Activated CD8-positive, alpha-beta memory T cell treated with anti-CD3 and anti-CD28 coated beads, Interleukin-2, amount 50 U/mL, for 1 hour (primary cell): ENCODE data around the gene LTBP1.
"Not testable (repeated sequence)": the region's sequence is repeated elsewhere in the genome, so short reads cannot be mapped to it uniquely, and the experiment has no call there.

ENCODE experiments used
- DNase-seq: peaks from one replicate; pipeline ENCODE4 v3.0.0-alpha.2; 2020; ENCODE audit errors: extremely low read depth

LTBP1 gene

DNA sequence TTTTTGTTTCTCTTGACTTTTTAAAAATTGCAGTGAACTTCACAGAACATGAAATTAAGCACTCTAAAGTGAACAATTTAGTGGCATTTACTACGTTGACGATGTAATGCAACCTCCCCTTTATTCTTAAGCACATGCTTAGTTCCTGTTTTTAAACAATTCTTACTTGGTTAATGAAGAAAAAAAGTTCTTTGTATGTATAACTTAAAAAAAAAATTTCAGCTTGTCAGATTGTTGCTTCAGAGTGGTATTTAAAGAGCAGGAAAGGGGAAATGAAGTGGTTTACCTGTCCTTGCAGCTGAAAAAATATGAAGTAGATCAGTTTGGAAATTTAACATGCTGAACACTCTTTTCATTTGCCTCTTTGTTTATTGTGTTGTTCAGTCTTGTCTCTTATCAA lies 434.0 kb downstream of the LTBP1 start:
- DNase-seq = no peak

DNA sequence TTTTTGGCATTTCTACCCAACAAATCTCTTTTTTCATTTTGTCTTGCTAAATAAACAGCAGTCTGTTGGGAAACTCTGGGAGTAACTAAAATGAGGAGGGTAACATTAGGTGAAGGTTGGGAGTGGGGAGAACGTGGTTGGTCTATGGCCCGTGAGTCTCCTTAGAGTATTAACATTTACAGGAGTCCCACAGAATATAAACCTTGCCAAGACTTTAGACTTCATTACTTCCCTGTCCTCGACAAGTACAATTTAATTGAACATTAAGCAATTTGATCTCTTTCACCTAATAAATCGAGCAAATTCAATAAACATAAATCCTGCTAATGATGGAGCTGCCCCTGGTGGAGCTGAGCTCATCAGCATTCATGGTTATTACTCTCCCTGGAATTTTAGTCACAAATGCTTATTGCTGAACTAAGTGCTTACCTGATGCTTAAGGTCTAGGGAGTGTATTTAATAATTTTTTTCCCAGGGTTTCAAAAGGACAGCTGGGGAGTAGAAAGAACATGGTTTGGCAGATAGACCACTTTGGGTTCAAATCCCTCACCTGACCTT lies 434.6 kb downstream of the LTBP1 start:
- no peak for DNase-seq

DNA sequence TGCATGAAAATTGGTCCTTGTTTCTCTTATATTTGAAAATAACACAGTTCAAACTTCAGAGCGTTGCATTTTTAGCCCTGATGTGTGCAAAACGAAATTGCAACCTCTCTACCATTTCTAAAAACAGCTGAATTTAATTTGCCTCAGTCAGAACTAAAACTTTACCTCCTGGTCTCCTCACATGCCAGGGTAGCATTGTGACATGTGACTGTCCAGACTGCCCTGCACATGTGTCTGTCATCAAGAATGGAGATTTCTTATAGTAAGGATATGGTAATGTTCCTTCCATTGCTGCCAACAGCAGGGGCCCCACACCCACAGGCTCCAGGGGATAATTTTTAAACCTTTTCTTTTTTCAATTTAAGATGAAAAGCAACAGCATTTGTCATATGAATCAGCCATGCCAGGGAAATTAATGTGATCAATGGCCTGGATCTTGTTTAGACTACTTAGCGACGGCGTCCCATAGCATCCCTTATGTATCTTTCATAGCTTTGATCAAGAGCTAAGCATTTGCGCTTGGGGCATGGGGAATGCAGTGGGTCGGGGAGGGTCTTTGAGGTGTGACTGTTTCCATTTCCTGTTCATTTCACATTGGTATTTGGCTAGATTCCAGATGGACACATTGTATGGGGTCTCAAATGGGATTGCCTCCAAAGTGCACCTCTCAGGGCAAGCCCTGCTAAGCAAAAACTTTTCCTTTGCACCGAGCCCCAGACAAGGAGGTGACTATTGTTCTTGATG lies 437.3 kb downstream of the LTBP1 start:
- no peak for DNase-seq

DNA sequence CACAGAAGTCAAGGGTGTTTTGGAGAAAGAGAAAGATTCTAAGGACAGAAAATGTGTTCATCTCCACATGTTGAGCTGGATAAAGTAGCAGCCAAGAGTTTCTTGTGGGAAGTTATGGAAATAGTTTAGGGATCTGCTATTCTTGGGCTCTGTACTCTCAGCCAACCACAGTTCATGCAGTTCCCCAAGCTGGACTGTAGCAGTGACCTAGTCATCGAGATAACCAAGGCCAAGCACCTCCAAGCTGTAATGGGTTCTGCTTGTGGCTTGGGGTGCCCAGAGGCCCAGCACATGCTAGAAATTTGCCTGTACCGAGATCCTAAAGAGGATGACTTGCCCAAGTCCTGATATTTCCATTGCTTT lies 437.8 kb downstream of the LTBP1 start:
- no peak for DNase-seq

DNA sequence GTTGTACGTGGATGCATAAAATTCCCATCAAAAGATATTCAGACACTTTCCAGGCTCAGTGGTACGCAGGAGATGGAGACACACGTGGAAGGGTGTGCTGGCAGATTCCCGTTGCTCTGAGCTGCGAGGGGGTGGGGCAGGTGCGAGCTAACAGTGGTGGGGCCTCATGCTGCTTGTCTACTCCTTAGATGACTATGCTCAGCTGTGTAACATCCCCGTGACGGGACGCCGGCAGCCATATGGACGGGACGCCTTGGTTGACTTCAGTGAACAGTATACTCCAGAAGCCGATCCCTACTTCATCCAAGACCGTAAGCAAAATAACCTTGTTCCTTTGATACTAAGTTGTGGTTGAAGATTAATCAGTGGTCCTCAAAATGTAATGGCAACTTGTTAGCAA lies 442.2 kb downstream of the LTBP1 start:
- no peak for DNase-seq

DNA sequence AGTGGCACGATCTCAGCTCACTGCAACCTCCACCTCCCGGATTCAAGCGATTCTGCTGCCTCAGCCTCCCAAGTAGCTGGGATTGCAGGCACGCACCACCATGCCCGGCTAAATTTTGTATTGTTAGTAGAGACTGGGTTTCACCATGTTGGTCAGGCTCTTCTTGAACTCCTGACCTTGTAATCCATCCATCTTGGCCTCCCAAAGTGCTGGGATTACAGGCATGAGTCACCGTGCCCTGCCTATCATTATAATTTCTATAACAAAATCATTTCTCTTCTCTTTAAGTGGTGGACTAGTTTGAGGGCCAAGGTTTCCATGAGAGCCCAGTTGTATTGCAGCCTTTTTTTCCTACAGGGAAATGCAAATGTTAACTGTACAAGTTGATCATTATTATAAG lies 442.9 kb downstream of the LTBP1 start:
- not testable (repeated sequence) for DNase-seq

DNA sequence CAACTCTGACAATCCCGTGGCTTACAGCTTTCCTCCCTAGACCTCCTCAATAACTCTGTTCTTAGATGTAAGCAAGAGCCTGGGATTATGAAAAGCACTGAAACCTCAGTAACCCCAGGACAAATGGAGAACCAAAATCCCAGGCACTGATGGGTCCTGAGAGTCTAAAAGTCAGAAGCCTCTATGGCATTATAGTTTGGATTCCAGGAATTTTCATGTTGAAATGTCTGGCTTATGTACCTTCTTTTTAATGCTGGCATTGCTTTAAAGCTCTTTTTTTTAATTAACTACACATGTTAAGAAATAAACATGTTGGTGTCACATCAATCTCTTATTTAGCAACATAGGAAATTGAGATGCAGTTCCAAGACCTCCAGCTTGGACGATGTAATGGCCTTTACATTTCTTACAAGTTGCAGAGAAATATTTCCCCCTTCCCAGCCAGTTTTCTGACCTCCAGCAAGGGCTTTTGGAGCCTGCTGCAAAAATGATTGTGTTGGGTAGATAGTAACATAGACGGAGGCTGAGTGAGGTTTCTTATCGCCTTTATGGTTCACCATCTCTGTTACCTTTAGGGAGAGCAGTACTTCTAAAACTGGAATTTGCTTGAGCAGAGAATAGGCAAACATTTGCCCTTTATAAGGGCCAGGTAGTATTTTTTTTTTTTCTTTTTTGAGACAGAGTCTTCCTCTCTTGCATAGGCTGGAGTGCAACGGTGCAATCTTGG lies 444.9 kb downstream of the LTBP1 start:
- DNase-seq = no peak

DNA sequence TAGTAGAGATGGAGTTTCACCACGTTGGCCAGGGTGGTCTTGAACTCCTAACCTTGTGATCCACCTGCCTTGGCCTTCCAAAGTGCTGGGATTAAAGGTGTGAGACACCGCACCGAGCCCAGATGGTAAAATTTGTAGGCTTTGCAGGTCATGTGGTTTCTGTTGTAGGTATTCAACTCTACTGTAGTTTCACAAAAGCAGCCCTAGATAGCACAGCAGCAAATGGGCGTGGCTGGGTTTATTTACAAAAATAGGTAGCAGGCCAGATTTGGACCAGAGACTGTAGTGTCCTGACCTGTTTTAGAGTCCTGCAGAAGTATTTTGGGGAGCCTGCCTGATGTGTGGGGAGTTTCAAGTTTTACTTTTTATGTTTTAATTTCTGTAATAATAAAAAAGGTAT lies 445.6 kb downstream of the LTBP1 start:
- DNase-seq = no peak

DNA sequence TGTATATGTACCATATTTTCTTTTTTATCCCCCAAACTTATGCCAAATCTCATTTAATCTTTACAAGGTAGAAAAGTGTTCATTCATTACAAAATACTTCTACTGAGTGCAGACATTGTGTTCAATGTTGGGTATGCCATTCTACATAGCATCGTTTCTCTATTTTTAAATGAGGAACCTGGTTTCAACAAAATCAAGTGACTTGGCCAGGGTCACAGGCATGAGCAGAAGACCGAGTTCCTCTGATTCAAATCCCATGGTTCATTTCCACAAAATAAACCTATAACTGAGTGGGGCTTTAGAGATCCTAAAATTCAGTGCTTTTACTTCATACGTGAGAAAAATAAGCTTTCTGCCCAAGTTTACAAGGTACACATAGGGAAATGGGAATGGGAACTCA lies 448.3 kb downstream of the LTBP1 start:
- no peak for DNase-seq

DNA sequence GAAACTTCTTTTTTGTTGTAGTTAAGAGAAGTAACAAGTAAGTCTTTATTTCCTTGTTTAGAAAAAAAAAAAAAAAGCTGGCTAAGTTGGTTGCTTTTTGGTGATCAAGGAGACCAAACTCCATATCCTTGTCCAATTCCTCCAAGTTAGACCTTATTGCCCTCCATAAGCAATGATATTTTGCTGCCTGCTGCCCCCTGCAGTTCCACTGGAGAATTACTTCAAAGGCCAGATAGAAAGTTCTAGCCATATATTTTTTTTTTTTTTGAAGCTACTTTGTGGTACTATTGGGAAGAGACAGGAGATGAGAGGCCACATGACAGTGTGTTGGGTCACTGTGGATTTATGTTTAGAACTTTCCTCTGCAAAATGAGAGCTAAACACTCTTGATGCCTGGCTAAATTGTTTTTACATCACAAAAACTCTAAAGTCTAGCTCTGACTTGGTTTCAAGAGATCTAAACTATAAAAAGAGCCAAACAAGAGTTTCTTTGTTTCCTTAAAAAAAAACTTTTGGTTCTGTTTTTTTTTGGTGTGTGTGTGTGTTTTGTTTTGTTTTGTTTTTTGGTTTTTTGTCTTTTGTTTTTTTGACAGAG lies 449.0 kb downstream of the LTBP1 start:
- no peak for DNase-seq

DNA sequence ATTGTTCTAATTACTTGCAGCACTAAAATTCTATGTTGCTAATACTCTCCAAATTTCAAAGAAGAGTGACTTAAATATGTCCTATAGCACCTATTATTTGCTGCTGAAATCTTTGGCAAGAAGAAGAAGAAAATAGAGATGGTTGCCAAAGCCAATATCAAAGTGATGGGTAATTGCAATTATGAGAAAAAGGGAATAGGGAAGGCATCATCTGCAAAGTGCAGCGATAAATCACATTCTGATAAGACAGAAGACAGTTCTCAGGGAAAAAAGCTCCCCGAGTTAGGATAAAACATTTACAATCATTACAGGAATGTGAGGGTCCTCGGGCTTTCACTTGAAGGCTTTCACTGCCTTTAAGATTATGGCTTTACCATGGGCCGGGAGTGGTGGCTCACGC lies 457.6 kb downstream of the LTBP1 start:
- DNase-seq = no peak

DNA sequence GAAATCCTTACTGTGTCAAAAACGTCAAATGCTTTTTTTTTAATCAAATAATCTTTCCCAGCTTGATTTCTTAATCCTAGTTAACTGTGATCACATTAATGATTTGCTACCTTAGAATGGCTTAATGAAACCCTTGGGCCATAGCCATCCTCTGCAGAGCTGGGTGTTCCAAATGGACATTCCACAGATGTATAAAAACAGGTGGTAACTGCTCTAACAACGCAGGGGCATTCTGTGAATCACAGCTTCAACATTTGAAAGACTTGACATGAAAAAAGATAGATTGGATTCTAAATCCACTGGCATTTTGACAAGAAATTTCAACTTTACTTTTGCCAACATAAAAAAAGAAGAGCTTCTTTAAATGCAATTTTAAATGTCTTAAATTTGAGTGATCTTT lies 459.9 kb downstream of the LTBP1 start:
- DNase-seq = no peak

DNA sequence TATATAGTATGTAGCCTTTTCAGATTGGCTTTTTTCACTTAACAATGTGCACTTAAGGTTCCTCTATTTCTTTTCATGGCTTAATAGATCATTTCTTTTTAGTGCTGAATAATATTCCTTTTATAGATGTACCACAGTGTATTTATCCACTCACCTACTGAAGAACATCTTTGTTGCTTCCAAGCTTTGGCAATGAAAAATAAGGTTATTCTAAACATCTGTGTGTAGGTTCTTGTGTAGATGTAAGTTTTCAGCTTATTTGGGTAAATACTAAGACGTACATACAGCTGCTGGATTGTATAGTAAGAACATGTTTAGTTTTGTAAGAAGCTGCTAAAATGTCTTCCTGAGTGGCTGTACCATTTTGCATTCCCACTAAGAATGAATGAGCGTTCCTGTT lies 461.4 kb downstream of the LTBP1 start:
- no peak for DNase-seq

DNA sequence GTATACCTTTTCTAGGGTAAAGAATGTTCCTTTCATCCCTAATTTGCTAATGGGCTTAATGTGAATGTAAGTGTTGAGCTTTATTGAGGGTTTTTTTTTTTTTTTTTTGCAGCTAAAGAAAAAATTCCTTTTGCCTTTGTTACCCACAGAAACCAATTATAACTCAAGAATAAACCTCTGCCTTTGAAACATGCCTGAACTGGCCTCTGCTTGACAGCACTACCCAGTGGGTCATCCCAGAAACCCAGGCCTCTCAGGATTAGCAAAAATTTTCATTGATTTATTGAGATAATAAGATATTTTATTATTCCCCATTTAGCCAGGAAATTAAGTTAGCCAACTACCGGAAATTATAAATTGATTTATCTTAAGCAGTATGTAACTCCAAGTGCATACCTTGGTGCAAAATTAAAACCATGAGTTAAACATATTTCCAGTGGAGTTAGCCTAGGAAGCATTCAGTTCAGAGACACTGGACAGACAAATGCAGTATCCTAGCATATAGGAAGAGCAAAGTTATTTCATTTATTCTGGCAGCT lies 462.7 kb downstream of the LTBP1 start:
- no peak for DNase-seq

DNA sequence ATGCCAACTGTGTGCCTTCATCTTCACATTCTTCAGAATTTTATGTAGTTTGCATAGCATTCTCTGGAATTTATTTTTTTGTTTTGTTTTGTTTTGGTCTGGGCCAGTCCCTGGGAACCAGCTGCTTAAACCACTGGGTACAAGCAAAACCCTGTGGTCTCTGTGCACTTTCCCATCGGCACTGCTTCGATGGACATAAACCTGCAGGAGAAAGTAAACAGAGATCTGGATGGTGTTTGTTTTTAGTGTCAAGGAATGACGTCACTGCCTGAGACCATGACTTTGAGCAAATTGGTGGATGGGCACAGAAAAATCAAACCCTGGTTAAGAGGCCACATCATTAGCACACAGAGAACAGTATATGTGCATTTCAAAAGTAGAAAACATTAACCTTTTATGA lies 465.0 kb downstream of the LTBP1 start:
- DNase-seq = no peak

DNA sequence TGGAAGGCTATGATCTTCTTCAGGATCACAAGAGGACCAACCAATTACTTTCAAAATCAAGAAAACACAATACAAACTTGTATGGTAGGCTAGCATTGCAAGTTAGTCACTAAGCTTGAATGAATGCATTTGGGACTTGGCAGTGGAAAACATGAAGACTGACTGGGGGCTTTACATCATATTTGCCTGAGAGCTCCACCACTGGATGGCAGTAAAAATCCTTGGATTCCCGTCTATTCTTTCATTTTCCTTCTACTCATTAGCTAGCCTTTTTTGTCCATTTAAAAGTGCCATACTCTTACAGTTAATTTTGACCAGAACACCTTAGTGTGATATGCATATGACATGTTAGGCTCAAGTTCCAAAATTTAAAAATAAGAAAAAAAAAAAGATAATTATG lies 466.2 kb downstream of the LTBP1 start:
- no peak for DNase-seq

DNA sequence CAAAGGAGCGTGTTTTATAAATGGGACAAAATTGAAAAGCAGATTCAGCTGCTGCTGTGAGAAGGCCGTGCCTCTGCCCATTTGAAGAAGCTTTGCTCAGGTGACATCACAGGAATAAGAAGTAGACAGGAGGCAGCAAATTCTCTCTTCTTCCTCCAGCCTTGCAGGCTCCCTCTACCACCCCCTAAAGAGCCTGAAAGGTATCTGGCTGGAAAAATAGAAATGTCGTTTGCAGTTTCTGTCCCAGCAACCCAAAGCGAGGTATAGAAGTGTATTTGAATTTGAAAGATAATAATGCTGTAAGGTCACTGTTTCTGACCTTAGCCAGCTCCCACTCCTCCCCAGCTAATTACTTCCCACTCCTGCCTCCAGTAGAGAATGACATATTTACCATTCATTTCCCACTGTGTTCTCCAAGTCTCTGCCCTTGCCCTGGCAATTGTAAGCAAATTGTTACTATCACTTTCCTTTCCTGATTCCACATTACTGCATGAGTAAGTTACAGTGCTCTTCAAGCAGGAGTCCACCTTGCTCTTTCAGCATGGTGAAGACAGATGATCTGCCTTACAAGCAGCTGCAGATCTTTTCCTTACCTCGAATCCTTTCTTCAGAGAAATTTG lies 472.9 kb downstream of the LTBP1 start:
- DNase-seq = no peak

DNA sequence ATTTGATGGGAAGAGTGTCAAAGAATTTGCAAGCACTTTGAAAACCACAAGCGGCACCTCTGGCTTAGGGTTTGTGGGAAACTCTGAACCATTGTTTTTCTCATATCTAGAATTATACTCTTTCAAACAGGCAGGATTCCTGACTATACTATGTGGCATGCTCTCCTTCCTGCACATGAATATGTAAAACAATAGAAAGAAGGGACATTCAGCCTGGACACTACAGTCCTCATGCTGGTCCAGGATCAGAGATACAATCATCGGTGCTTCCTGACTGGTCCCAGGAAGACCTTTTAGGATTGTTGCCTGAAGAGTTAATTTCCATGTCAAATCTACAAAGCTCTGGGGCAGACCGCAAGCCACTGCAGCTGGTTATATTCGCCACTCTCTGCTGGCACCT lies 474.0 kb downstream of the LTBP1 start:
- DNase-seq = no peak

DNA sequence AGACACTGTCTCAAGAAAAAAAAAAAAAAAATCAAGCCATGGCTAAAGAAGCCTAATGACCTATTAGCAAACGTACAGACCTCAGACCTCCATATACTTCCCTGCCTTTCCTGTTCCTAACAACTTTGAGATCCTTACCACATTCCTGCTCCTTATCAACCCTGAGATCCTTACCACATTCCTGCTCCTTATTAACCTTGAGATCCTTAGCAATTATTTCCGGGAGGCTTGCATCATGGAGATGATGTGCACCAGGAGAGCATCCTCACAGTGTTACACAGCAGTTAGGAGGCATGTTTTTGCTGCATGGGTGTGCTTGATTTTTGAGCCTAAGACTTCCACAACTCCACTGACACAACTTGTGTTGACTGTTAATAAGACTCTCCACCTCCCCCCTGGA lies 475.1 kb downstream of the LTBP1 start:
- no peak for DNase-seq

DNA sequence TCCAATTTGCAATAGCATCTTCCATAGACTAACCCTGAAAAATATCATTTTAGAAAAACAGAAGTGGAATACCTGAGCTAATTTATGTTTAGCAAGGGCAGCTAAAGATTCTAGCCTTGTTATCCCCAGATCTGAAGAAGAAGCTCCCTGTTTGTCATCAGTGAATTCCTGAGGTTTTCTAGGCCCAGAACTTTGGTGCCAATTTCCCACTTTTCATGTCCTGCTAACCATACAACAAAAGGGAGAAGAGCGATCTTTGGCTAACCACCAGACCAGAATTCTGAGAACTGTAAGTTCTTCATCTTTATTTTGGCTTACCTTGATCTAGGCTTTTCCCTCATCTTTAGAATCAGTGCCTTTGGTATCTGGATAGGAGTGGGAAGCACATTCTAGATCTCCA lies 478.4 kb downstream of the LTBP1 start:
- DNase-seq = no peak

DNA sequence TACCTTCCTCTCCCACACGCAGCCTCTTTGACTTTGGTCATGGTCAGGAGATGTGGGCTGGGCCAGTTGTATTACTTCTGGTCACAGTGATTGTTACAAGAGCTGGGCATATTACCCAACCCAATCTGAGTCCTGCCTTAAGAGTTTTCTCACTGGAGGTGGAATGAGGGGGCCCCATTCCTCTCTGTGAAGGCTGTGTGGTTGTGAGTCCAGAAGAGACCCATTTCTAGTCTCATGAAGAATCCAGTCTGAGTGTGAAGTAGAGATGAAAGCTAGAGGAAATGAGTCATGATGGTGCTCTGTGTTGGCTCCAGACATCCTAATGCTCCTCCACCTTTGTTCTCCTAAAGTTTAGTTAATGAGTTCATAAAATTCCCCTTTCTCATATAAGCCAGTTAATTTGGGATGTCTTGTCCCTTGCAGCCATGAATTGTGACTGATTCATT lies 478.9 kb downstream of the LTBP1 start:
- DNase-seq = no peak

DNA sequence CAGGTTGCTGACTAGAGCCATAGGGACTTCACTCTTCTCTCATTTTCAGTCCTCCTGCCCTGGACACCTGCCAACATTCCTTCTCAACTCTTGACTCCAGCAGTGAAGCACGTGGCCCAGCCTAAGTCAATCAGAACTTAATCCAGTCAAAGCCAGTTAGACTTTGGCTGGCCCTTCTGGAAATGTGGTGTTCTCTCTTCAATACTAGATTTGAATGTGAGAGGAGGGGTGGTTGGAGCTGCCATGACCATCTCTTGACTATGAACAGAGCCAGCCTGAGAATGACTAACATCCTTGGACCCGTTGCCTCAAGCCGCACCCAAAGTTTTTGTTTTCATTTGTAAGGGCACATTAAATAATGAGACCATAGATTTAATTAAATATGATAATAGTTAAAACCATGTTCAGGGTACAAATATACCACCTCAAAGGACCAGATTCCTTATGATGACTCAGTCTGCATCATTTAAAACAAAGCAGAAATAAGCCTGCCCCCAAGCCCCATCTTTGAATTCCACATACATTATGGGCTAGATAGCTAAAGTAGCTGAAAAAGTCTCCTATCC lies 480.0 kb downstream of the LTBP1 start:
- no peak for DNase-seq
